B cell (primary cell): Measurements from ENCODE around the gene IGFLR1. TPM values are rescaled to one million over a fixed set of nuclear protein-coding genes. Genes with fewer than 3 reads are reported as not detected.
A peak's percentile ranks its signal among the peaks of the same experiment; 100 is the strongest.

Experiments
- ATAC-seq: fragments of 200-7000 bp; cut with Tn5 transposase; one replicate; pipeline ENCODE4 v1.10.0; 2021; ENCODE audit warnings: low read depth, mild to moderate bottlenecking, moderate number of reproducible peaks, moderate library complexity
- CTCF ChIA-PET: fragments of 350-600 bp; sonication (Branson Sonifier 250); formaldehyde crosslinking; loops from one replicate; lab custom pipeline; 2021; ENCODE audit warnings: antibody characterized with exemption, inconsistent platforms; lab: Charles Lee
- POLR2A ChIA-PET: fragments of 350-600 bp; sonication (Branson Sonifier 250); formaldehyde crosslinking; loops from one replicate; lab custom pipeline; 2021; ENCODE audit warnings: antibody characterized with exemption; lab: Charles Lee
- DNase-seq: peaks from one replicate; pipeline ENCODE4 v3.0.0; 2013
- H2AFZ ChIP-seq: 2 replicates; pipeline ENCODE4 v1.6.1; 2012; ENCODE audit warnings: mild to moderate bottlenecking, low read depth, low read length; ENCODE audit not compliant: insufficient read depth, poor library complexity, severe bottlenecking
- H3K27ac ChIP-seq, 2 donors: 1 replicate in 1 of 2; 2 replicates in 1 of 2; pipeline ENCODE4 v1.5.1; 2012 to 2013; ENCODE audit warnings: low read length in 2 of 2, mild to moderate bottlenecking in 2 of 2, moderate library complexity in 1 of 2
- H3K27me3 ChIP-seq, 4 experiments: fragments of 200-600 bp in 1 of 4; sonication (generic) in 1 of 4; replicated peaks in 1 of 4; 1 replicate in 2 of 4; 2 replicates in 2 of 4; pipeline versions ENCODE4 v1.6.1 to v1.7.0; 2013 to 2016; ENCODE audit warnings: low read length in 3 of 4, mild to moderate bottlenecking in 2 of 4, mixed read lengths in 1 of 4, moderate library complexity in 1 of 4; ENCODE audit not compliant: insufficient read depth in 4 of 4, control insufficient read depth in 3 of 4; ENCODE audit errors: control extremely low read depth in 1 of 4
- H3K36me3 ChIP-seq, 2 experiments: replicated peaks in 1 of 2; 1 replicate in 1 of 2; 2 replicates in 1 of 2; pipeline versions ENCODE4 v1.6.1 to v1.7.1; 2013; ENCODE audit warnings: low read length in 1 of 2; ENCODE audit not compliant: insufficient read depth in 2 of 2, control insufficient read depth in 1 of 2; ENCODE audit errors: control extremely low read depth in 1 of 2, extremely low read depth in 1 of 2
- H3K4me1 ChIP-seq, 2 donors: fragments of 200-600 bp in 1 of 2; sonication (generic) in 1 of 2; 1 replicate in 1 of 2; 2 replicates in 1 of 2; pipeline versions ENCODE4 v1.5.1 to v1.6.1; 2013 to 2017; ENCODE audit warnings: low read length in 2 of 2; ENCODE audit not compliant: control insufficient read depth in 2 of 2, insufficient read depth in 2 of 2
- H3K4me2 ChIP-seq: replicated peaks from 2 replicates; pipeline ENCODE3; 2012; ENCODE audit warnings: mild to moderate bottlenecking, low read depth, low read length; ENCODE audit not compliant: poor library complexity, severe bottlenecking
- H3K4me3 ChIP-seq, 5 experiments: fragments of 200-600 bp in 1 of 5; sonication (generic) in 1 of 5; 1 replicate in 3 of 5; 2 replicates in 2 of 5; pipeline versions ENCODE4 v1.5.1 to v1.7.0; 2011 to 2016; ENCODE audit warnings: low read length in 4 of 5, mild to moderate bottlenecking in 4 of 5, low read depth in 2 of 5, control low read depth in 1 of 5, moderate library complexity in 1 of 5; ENCODE audit not compliant: insufficient read depth in 1 of 5; ENCODE audit errors: control extremely low read depth in 1 of 5, extremely low read depth in 1 of 5
- H3K79me2 ChIP-seq: fragments of 200-600 bp; sonication (generic); one replicate; pipeline ENCODE4 v1.6.0; 2016; ENCODE audit warnings: low read length; ENCODE audit not compliant: control insufficient read depth, insufficient read depth
- H3K9ac ChIP-seq: fragments of 200-600 bp; sonication (generic); 2 replicates; pipeline ENCODE4 v1.6.1; 2017; ENCODE audit warnings: mild to moderate bottlenecking, low read length, moderate library complexity
- H3K9me3 ChIP-seq, 3 donors: one replicate each; pipeline versions ENCODE4 v1.6.1 to v1.7.1; 2013; ENCODE audit warnings: low read length in 2 of 3; ENCODE audit not compliant: control insufficient read depth in 2 of 3, insufficient read depth in 1 of 3; ENCODE audit errors: control extremely low read depth in 1 of 3
- H4K20me1 ChIP-seq: 2 replicates; pipeline ENCODE4 v1.6.0; 2012; ENCODE audit warnings: mild to moderate bottlenecking, low read length; ENCODE audit not compliant: insufficient read depth, control insufficient read depth, poor library complexity, severe bottlenecking
- H3K27ac Mint-ChIP-seq: one replicate; pipeline ENCODE4 v1.8.0; 2021; ENCODE audit warnings: mixed read lengths
- H3K27me3 Mint-ChIP-seq: one replicate; pipeline ENCODE4 v1.8.0; 2021; ENCODE audit warnings: mixed read lengths
- H3K4me1 Mint-ChIP-seq: one replicate; pipeline ENCODE4 v1.8.0; 2021; ENCODE audit warnings: mixed read lengths
- H3K4me3 Mint-ChIP-seq: one replicate; pipeline ENCODE4 v1.8.0; 2021; ENCODE audit warnings: mixed read lengths
- H3K9me3 Mint-ChIP-seq: one replicate; pipeline ENCODE4 v1.8.0; 2022; ENCODE audit warnings: mixed read lengths; ENCODE audit not compliant: insufficient read depth
- EZH2 ChIP-seq: IDR thresholded peaks from 2 replicates; pipeline ENCODE4 v1.6.1; 2012; ENCODE audit warnings: borderline replicate concordance, low read depth, mild to moderate bottlenecking, moderate library complexity, low read length; ENCODE audit not compliant: insufficient read depth, poor library complexity, severe bottlenecking
- WGBS: methylation state at CpG from one replicate; pipeline ENCODE4 v1.1.5; 2013; ENCODE audit warnings: missing lambda C conversion rate; ENCODE audit not compliant: insufficient coverage; 5-methylcytosine and 5-hydroxymethylcytosine counted together
- intact Hi-C: fragments of 100-400 bp; cut with micrococcal nuclease; formaldehyde crosslinking; loops from one replicate; pipeline ENCODE4 v1.10.0; 2022
- polyA plus RNA-seq: library from polyadenylated mRNA; depleted of rRNA; stranded (reverse); fragments of >200 nt; gene quantifications from 2 replicates; pipeline ENCODE4 v1.2.3, GENCODE V29; 2012
- total RNA-seq, 2 donors: library from RNA; stranded (reverse); fragments of 120-200 nt in 1 of 2; gene quantifications; 1 replicate in 1 of 2; 2 replicates in 1 of 2; pipeline versions ENCODE4 v1.2.3 to v1.2.4, GENCODE V29; 2013 to 2022
- TF ChIP-seq, protein P1 (sequence below): fragments of 200-600 bp; IDR thresholded peaks from one replicate; pipeline ENCODE4 v1.8.0; 2022; ENCODE audit warnings: antibody characterized with exemption, mild to moderate bottlenecking

IGFLR1 gene
- total and polyA plus RNA-seq, 2 donors (not counting 1 experiment from before 2014, with no cell fraction given): 130 to 245 TPM

- H3K27me3 ChIP-seq: no peaks in the 10 kb centered on the region
- H3K4me3 ChIP-seq: no peak overlapping the region
- Mint-ChIP-seq H3K4me3 (peak overlapping the region; percentile 16), H3K9me3 (no peaks in the 10 kb centered on the region), H3K4me1 (peaks cover 40% of the 10 kb centered on the region), H3K27me3 (no peaks in the 10 kb centered on the region), H3K27ac (peak overlapping the region; percentile 85)
- no peak overlapping the region for H3K9ac ChIP-seq
- ATAC-seq (no peak), DNase-seq (peak; percentile 53)
- peaks cover 37% of the 10 kb centered on the region for H3K79me2 ChIP-seq
- POLR2A ChIA-PET: no interaction called here
- H3K4me1 ChIP-seq: peaks cover 14 to 39% of the 10 kb centered on the region in 2 donors
- peaks cover 0 to 58% of the 10 kb centered on the region in 2 experiments for H3K36me3 ChIP-seq
- CTCF ChIA-PET: interaction anchor here (0.6 to 1.5 kb wide), 4 partner anchors 19 to 49 kb away, joined by 3 read pairs; no protein-coding TSS in a partner anchor
- H3K4me2 ChIP-seq: no peak overlapping the region
- peaks cover 43% of the 10 kb centered on the region for H4K20me1 ChIP-seq
- peak overlapping the region; percentile 52 to 62 for H3K27ac ChIP-seq
- H3K9me3 ChIP-seq: no peaks in the 10 kb centered on the region
- TF ChIP-seq, protein P1, sequence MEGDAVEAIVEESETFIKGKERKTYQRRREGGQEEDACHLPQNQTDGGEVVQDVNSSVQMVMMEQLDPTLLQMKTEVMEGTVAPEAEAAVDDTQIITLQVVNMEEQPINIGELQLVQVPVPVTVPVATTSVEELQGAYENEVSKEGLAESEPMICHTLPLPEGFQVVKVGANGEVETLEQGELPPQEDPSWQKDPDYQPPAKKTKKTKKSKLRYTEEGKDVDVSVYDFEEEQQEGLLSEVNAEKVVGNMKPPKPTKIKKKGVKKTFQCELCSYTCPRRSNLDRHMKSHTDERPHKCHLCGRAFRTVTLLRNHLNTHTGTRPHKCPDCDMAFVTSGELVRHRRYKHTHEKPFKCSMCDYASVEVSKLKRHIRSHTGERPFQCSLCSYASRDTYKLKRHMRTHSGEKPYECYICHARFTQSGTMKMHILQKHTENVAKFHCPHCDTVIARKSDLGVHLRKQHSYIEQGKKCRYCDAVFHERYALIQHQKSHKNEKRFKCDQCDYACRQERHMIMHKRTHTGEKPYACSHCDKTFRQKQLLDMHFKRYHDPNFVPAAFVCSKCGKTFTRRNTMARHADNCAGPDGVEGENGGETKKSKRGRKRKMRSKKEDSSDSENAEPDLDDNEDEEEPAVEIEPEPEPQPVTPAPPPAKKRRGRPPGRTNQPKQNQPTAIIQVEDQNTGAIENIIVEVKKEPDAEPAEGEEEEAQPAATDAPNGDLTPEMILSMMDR: peak; percentile 20
- TF ChIP-seq EZH2: no peak
- H2AFZ ChIP-seq: no peak overlapping the region
- intact Hi-C loops: no loop called here
- 83% methylated on average over 18 of the region's 22 CpGs for WGBS
Observed at GRCh38 chr19:35736913-35737886, 5.1 kb downstream of the IGFLR1 start.

DNA sequence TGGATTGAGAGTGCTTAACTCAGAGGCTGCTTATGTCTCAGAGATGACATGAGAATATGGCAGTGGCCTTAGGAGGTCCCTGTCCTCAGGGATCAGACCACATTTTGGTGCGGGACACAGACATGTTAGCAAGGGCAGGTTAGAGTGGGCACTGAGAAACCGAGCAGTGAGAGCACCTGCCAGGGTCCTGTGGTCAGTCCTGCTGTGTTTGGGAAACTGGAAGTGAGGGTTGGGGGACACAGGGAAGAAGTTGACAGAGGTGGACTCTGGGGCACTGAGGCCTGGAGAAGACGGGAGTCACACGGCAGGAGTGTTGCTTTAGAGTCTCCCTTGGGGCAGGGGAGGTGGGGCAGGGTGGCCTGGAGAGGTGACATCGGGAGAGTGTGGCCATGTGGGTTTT, 7.4 kb downstream of the IGFLR1 start:
- no peak overlapping the region for H3K4me3 Mint-ChIP-seq
- H2AFZ ChIP-seq: no peak overlapping the region
- H3K4me1 Mint-ChIP-seq: peaks cover 28% of the 10 kb centered on the region
- no peaks in the 10 kb centered on the region for H3K9me3 ChIP-seq
- peaks cover 34% of the 10 kb centered on the region for H3K79me2 ChIP-seq
- peaks cover 12 to 22% of the 10 kb centered on the region in 2 donors for H3K4me1 ChIP-seq
- intact Hi-C loops: no loop called here
- CTCF ChIA-PET: interaction anchor here (0.5 kb wide), 1 partner anchor 47 kb away, joined by 3 read pairs; no protein-coding TSS in a partner anchor
- H3K27ac ChIP-seq: no peak overlapping the region
- H3K27me3 ChIP-seq: no peaks in the 10 kb centered on the region
- no peak overlapping the region for H3K4me2 ChIP-seq
- H4K20me1 ChIP-seq: peaks cover 55% of the 10 kb centered on the region
- H3K36me3 ChIP-seq: peaks cover 2 to 80% of the 10 kb centered on the region in 2 experiments
- ATAC-seq (no peak), DNase-seq (no peak)
- H3K27ac Mint-ChIP-seq: no peak overlapping the region
- H3K27me3 Mint-ChIP-seq: no peaks in the 10 kb centered on the region
- H3K9me3 Mint-ChIP-seq: no peaks in the 10 kb centered on the region
- 87% methylated on average over 5 of the region's 5 CpGs for WGBS
- POLR2A ChIA-PET: no interaction called here
- TF ChIP-seq, protein P1: no peak
- no peak for TF ChIP-seq EZH2
- no peak overlapping the region for H3K4me3 ChIP-seq
- no peak overlapping the region for H3K9ac ChIP-seq
